ENCODE results near the gene PDILT. TPM values are rescaled to one million over a fixed set of nuclear protein-coding genes. Genes with fewer than 3 reads are reported as not detected.

PDILT gene
- total RNA-seq, 4 donors from 2014 or later, result not detected

- H3K4me1 ChIP-seq, result peaks cover 4 to 16% (median 5%) of the 10 kb centered on the region in 3 donors
- TF ChIP-seq POLR2A (IDR thresholded peaks at IDR 0.05), result no peak
- TF ChIP-seq, protein P1, sequence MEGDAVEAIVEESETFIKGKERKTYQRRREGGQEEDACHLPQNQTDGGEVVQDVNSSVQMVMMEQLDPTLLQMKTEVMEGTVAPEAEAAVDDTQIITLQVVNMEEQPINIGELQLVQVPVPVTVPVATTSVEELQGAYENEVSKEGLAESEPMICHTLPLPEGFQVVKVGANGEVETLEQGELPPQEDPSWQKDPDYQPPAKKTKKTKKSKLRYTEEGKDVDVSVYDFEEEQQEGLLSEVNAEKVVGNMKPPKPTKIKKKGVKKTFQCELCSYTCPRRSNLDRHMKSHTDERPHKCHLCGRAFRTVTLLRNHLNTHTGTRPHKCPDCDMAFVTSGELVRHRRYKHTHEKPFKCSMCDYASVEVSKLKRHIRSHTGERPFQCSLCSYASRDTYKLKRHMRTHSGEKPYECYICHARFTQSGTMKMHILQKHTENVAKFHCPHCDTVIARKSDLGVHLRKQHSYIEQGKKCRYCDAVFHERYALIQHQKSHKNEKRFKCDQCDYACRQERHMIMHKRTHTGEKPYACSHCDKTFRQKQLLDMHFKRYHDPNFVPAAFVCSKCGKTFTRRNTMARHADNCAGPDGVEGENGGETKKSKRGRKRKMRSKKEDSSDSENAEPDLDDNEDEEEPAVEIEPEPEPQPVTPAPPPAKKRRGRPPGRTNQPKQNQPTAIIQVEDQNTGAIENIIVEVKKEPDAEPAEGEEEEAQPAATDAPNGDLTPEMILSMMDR (IDR thresholded peaks at IDR 0.05), result no peak
- no peak for TF ChIP-seq POLR2AphosphoS5 (IDR thresholded peaks at IDR 0.05)
- no peak for ATAC-seq
- no peaks in the 10 kb centered on the region for H3K27me3 ChIP-seq
- H3K4me3 ChIP-seq, result no peak overlapping the region
- H3K27ac ChIP-seq, result no peak overlapping the region
- WGBS, 2 donors (ENCODE audit: low coverage in 1 of 2), result 57 to 75% methylated on average over 1 to 7 of the region's 7 CpGs
- no peaks in the 10 kb centered on the region for H3K9me3 ChIP-seq
- H3K36me3 ChIP-seq, result no peaks in the 10 kb centered on the region
These were observed 7.0 kb downstream of the PDILT start for GRCh38 chr16:20397468-20398074.

GRCh38 chr16:20396846-20397467, 7.6 kb downstream of the PDILT start:
- TF ChIP-seq POLR2AphosphoS5 (IDR thresholded peaks at IDR 0.05), result no peak
- TF ChIP-seq POLR2A (IDR thresholded peaks at IDR 0.05), result no peak
- TF ChIP-seq, protein P1 (IDR thresholded peaks at IDR 0.05), result no peak
- no peak for TF ChIP-seq EP300 (IDR thresholded peaks at IDR 0.05)
- Histone ChIP-seq H3K9me3 (no peaks in the 10 kb centered on the region), H3K27ac (no peak overlapping the region), H3K4me3 (no peak overlapping the region), H3K27me3 (no peaks in the 10 kb centered on the region), H3K36me3 (no peaks in the 10 kb centered on the region), H3K4me1 (peaks cover 4 to 16% (median 5%) of the 10 kb centered on the region in 3 donors)
- no peak for ATAC-seq
- WGBS, 2 donors (ENCODE audit: low coverage in 1 of 2), result 95 to 98% methylated on average over 6 to 7 of the region's 7 CpGs

DNA sequence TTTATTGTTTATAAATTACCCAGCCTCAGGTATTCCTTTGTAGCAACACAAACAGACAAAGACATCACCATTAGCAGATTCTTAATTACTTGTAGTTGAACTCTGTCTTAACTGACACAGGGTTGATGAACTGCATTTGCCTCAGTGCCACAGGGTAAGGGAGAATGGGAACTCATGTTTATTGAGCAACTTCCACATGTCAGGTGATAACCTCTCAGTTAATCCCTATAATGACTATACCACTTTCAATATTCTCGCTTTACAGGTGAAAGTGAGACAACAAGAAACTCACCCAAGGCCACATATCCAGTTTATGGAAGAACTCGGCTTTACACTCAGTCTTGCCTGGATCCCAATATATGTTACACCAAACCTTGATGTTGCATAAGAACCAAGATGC, 8.6 kb downstream of the PDILT start:
- Histone ChIP-seq H3K27me3 (no peaks in the 10 kb centered on the region), H3K36me3 (no peaks in the 10 kb centered on the region), H3K4me1 (peaks cover 4 to 16% (median 5%) of the 10 kb centered on the region in 3 donors), H3K27ac (no peak overlapping the region), H3K9me3 (no peaks in the 10 kb centered on the region), H3K4me3 (no peak overlapping the region)
- 58 to 86% methylated on average over 2 of the region's 2 CpGs for WGBS, 2 donors (ENCODE audit: low coverage in 1 of 2)
- ATAC-seq, result no peak
- TF ChIP-seq POLR2A (IDR thresholded peaks at IDR 0.05) (no peak), EP300 (IDR thresholded peaks at IDR 0.05) (no peak), POLR2AphosphoS5 (IDR thresholded peaks at IDR 0.05) (no peak)
- TF ChIP-seq, protein P1 (IDR thresholded peaks at IDR 0.05), result no peak

- Histone ChIP-seq H3K27ac (peak overlapping the region in 3 of 4 donors; percentile 36 to 46 (median 42)), H3K36me3 (no peaks in the 10 kb centered on the region), H3K9me3 (no peaks in the 10 kb centered on the region), H3K4me3 (no peak overlapping the region), H3K27me3 (no peaks in the 10 kb centered on the region), H3K4me1 (peaks cover 4 to 16% (median 5%) of the 10 kb centered on the region in 3 donors)
- TF ChIP-seq POLR2A (IDR thresholded peaks at IDR 0.05) (no peak), POLR2AphosphoS5 (IDR thresholded peaks at IDR 0.05) (peak; percentile 21)
- ATAC-seq, result no peak
- 40 to 41% methylated on average over 2 of the region's 2 CpGs for WGBS, 2 donors (ENCODE audit: low coverage in 1 of 2)
These were observed 10.5 kb downstream of the PDILT start for GRCh38 chr16:20393801-20394577.

DNA sequence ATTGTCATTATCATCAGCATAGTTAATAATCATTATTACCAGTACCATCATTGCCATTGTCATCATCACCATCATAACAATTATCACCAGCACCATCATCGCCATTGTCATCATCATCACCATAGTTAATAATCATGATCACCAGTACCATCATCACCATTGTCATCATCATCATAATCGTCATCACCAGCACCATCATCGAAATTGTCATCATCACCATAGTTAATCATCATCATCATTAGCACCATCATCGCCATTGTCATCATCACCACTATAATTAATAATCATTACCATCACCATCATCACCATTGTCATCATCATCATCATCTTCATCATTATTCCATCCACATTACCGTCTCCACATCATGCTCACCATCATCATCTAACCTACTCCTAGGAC, 13.5 kb downstream of the PDILT start:
- no peak for ATAC-seq
- Histone ChIP-seq H3K9me3 (no peaks in the 10 kb centered on the region), H3K27ac (no peak overlapping the region), H3K27me3 (peaks cover 5% of the 10 kb centered on the region), H3K36me3 (no peaks in the 10 kb centered on the region), H3K4me1 (peaks cover 4 to 20% (median 5%) of the 10 kb centered on the region in 3 donors), H3K4me3 (no peak overlapping the region)
- WGBS, 2 donors (ENCODE audit: low coverage in 1 of 2), result 65 to 93% methylated on average over 2 to 5 of the region's 5 CpGs
- TF ChIP-seq POLR2AphosphoS5 (IDR thresholded peaks at IDR 0.05), result no peak
- TF ChIP-seq, protein P1 (IDR thresholded peaks at IDR 0.05), result no peak
- no peak for TF ChIP-seq POLR2A (IDR thresholded peaks at IDR 0.05)
- TF ChIP-seq EP300 (IDR thresholded peaks at IDR 0.05), result no peak
